GM18499 (cell line): Measurements from ENCODE around the gene RFWD3.

Source experiments
- ATAC-seq: cut with Tn5 transposase; IDR thresholded peaks from one replicate; pipeline ENCODE4 v1.9.1; 2021; ENCODE audit warnings: moderate number of reproducible peaks; ENCODE audit not compliant: insufficient read depth, unreplicated experiment

The RFWD3 gene

GRCh38 chr16:74586948-74587347 lies 79.7 kb downstream of the RFWD3 start:
- no peak for ATAC-seq

- ATAC-seq: no peak
Measured at GRCh38 chr16:74585846-74586443, 80.7 kb downstream of the RFWD3 start.

- no peak for ATAC-seq
Measured at GRCh38 chr16:74583926-74584666, 82.6 kb downstream of the RFWD3 start.

- no peak for ATAC-seq
Measured at GRCh38 chr16:74582970-74583369, 83.7 kb downstream of the RFWD3 start.

GRCh38 chr16:74580833-74581232 lies 85.8 kb downstream of the RFWD3 start:
- no peak for ATAC-seq

GRCh38 chr16:74578838-74579237 lies 87.8 kb downstream of the RFWD3 start:
- ATAC-seq: no peak

GRCh38 chr16:74578433-74578832 lies 88.2 kb downstream of the RFWD3 start:
- no peak for ATAC-seq

- no peak for ATAC-seq
Measured at GRCh38 chr16:74577882-74578366, 88.8 kb downstream of the RFWD3 start.

- ATAC-seq: no peak
Measured at GRCh38 chr16:74575807-74576643, 90.7 kb downstream of the RFWD3 start.

GRCh38 chr16:74575175-74575806 lies 91.4 kb downstream of the RFWD3 start:
- ATAC-seq: no peak

- ATAC-seq: no peak
Measured at GRCh38 chr16:74574146-74574545, 92.5 kb downstream of the RFWD3 start.

- ATAC-seq: no peak
Measured at GRCh38 chr16:74573622-74574021, 93.1 kb downstream of the RFWD3 start.
